Breast epithelium (tissue), 3 donors: ENCODE results near the gene STAC3.
A peak's percentile ranks its signal among the peaks of the same experiment; 100 is the strongest.

Source experiments
- CTCF ChIP-seq, 3 donors: fragments of 450-650 bp; IDR thresholded peaks; one replicate each; pipeline ENCODE4 v1.5.1; 2016 to 2017; ENCODE audit warnings: antibody characterized with exemption in 3 of 3, mild to moderate bottlenecking in 3 of 3, moderate library complexity in 3 of 3
- POLR2AphosphoS5 ChIP-seq, 3 donors: sonication (generic); formaldehyde crosslinking; IDR thresholded peaks; one replicate each; pipeline ENCODE4 v1.6.1; 2017; ENCODE audit warnings: antibody characterized with exemption in 3 of 3

- TF ChIP-seq POLR2AphosphoS5 (IDR thresholded peaks at IDR 0.05) = peak; percentile 20 to 55 (median 23)
- peak; percentile 98 to 100 (median 100) for TF ChIP-seq CTCF (IDR thresholded peaks at IDR 0.05)
These were observed 12.0 kb downstream of the STAC3 start for GRCh38 chr12:57238854-57239554.
